Natural killer cell (primary cell): Measurements from ENCODE around the gene LCN1. TPM values are rescaled to one million over a fixed set of nuclear protein-coding genes. Genes with fewer than 3 reads are reported as not detected.

Source experiments
- ATAC-seq, 3 donors: fragments of 150-1000 bp in 2 of 3; fragments of 200-7000 bp in 1 of 3; cut with Tn5 transposase; 1 replicate in 1 of 3; 2 replicates in 2 of 3; pipeline ENCODE4 v1.10.0; 2021; ENCODE audit warnings: mild to moderate bottlenecking in 2 of 3, moderate library complexity in 2 of 3
- DNase-seq, 2 donors: peaks; one replicate each; pipeline versions ENCODE4 v3.0.0 to v3.0.0-alpha.2; 2013 to 2021; ENCODE audit warnings: mixed read lengths in 1 of 2
- H3K27ac ChIP-seq: one replicate; pipeline ENCODE4 v1.5.1; 2013; ENCODE audit warnings: mild to moderate bottlenecking, low read length
- H3K27me3 ChIP-seq: one replicate; pipeline ENCODE4 v1.6.1; 2013; ENCODE audit warnings: low read length; ENCODE audit not compliant: control insufficient read depth, insufficient read depth
- H3K36me3 ChIP-seq: one replicate; pipeline ENCODE4 v1.6.1; 2013; ENCODE audit warnings: low read length; ENCODE audit not compliant: control insufficient read depth, insufficient read depth
- H3K4me1 ChIP-seq: one replicate; pipeline ENCODE4 v1.6.1; 2013; ENCODE audit warnings: low read length; ENCODE audit not compliant: control insufficient read depth, insufficient read depth
- H3K4me3 ChIP-seq: one replicate; pipeline ENCODE4 v1.5.1; 2013; ENCODE audit warnings: low read length
- H3K9me3 ChIP-seq: one replicate; pipeline ENCODE4 v1.6.1; 2013; ENCODE audit warnings: low read length; ENCODE audit not compliant: control insufficient read depth, insufficient read depth
- H3K27ac Mint-ChIP-seq, 2 donors: one replicate each; pipeline ENCODE4 v1.8.0; 2022; ENCODE audit warnings: mild to moderate bottlenecking in 2 of 2, mixed read lengths in 2 of 2, moderate library complexity in 1 of 2
- H3K27me3 Mint-ChIP-seq, 2 donors: one replicate each; pipeline ENCODE4 v1.8.0; 2022; ENCODE audit warnings: low read depth in 2 of 2, mixed read lengths in 2 of 2
- H3K36me3 Mint-ChIP-seq: one replicate; pipeline ENCODE4 v1.8.0; 2022; ENCODE audit warnings: mixed read lengths
- H3K4me1 Mint-ChIP-seq, 2 donors: one replicate each; pipeline ENCODE4 v1.8.0; 2022; ENCODE audit warnings: mixed read lengths in 2 of 2
- H3K4me3 Mint-ChIP-seq: one replicate; pipeline ENCODE4 v1.8.0; 2022; ENCODE audit warnings: mild to moderate bottlenecking, moderate library complexity, mixed read lengths
- H3K9me3 Mint-ChIP-seq, 2 donors: one replicate each; pipeline ENCODE4 v1.8.0; 2022; ENCODE audit warnings: mixed read lengths in 2 of 2
- CTCF ChIP-seq: fragments of 200-600 bp; IDR thresholded peaks from one replicate; pipeline ENCODE4 v1.8.0; 2022; ENCODE audit warnings: antibody characterized with exemption
- WGBS: methylation state at CpG from one replicate; pipeline ENCODE4 v1.1.7; 2013; ENCODE audit warnings: missing lambda C conversion rate; ENCODE audit not compliant: insufficient coverage; 5-methylcytosine and 5-hydroxymethylcytosine counted together
- intact Hi-C: fragments of 100-400 bp; cut with micrococcal nuclease; formaldehyde crosslinking; loops from one replicate; pipeline ENCODE4 v1.14.2; 2022
- total RNA-seq, 4 donors: library from RNA; stranded (reverse); fragments of 120-200 nt in 1 of 4; gene quantifications; one replicate each; pipeline versions ENCODE4 v1.2.3 to v1.2.4, GENCODE V29; 2013 to 2022

Gene LCN1
- total RNA-seq, 3 donors from 2014 or later (not counting 1 experiment from before 2014, with no cell fraction given) = not detected

DNA sequence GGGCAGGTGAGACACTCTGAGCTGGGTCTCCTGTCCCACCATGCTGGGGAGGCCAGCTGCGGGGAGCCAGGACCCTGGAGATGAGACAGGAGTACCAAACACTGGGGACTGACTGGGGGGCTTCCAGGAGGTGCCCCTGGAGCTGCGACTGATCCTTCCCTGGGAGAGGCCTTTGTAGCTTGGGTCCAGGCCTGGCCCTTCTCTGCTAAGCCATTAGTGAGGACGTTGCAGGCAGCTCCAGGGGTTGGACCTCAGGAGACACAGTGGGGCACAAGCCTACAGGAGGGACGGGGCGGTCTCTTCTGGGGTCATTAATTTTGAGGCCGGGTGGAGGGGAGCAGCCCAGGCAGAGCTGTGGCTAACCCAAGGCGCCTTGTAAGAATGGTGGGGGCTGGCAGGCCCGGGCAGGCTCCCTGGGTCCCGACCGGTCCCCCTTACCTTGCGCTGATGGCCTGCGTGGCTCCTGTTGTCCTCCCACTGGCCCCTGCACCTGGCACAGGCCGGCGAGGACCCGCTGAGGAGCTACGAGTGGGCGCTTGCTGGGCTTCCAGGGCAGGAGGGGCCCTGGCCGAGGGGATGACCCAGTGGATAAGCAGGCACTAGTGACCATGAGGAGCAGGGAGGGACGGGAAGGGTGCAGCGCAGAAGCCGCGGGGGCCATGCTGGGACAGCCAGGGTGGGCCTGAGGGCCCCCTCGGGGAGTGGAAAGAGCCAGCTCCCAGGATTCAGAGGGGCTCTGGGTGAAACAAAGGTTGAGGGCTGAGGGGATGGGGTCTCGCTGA lies 15.6 kb upstream of the LCN1 start:
- WGBS = 96% methylated on average over 24 of the region's 24 CpGs
- intact Hi-C loops = no loop called here
- no peak overlapping the region for H3K4me3 Mint-ChIP-seq
- H3K36me3 Mint-ChIP-seq = peaks cover 10% of the 10 kb centered on the region
- no peaks in the 10 kb centered on the region for H3K27me3 ChIP-seq
- H3K27ac Mint-ChIP-seq = no peak overlapping the region
- H3K36me3 ChIP-seq = peaks cover 10% of the 10 kb centered on the region
- no peaks in the 10 kb centered on the region for H3K9me3 ChIP-seq
- peaks cover 4 to 5% of the 10 kb centered on the region in 2 donors for H3K9me3 Mint-ChIP-seq
- H3K27ac ChIP-seq = no peak overlapping the region
- H3K4me3 ChIP-seq = no peak overlapping the region
- peaks cover 10 to 23% of the 10 kb centered on the region in 2 donors for H3K4me1 Mint-ChIP-seq
- DNase-seq (no peak), ATAC-seq (no peak)
- H3K4me1 ChIP-seq = peaks cover 15% of the 10 kb centered on the region
- no peak for TF ChIP-seq CTCF
- no peaks in the 10 kb centered on the region for H3K27me3 Mint-ChIP-seq

GRCh38 chr9:135506327-135507103 lies 14.7 kb upstream of the LCN1 start:
- Mint-ChIP-seq H3K4me3 (no peak overlapping the region), H3K36me3 (peaks cover 10% of the 10 kb centered on the region), H3K27ac (no peak overlapping the region), H3K4me1 (peaks cover 14 to 20% of the 10 kb centered on the region in 2 donors), H3K9me3 (peaks cover 4 to 5% of the 10 kb centered on the region in 2 donors), H3K27me3 (no peaks in the 10 kb centered on the region)
- TF ChIP-seq CTCF = no peak
- Histone ChIP-seq H3K36me3 (peaks cover 10% of the 10 kb centered on the region), H3K9me3 (no peaks in the 10 kb centered on the region), H3K27me3 (no peaks in the 10 kb centered on the region), H3K4me3 (no peak overlapping the region), H3K27ac (no peak overlapping the region), H3K4me1 (peaks cover 9% of the 10 kb centered on the region)
- DNase-seq (no peak), ATAC-seq (no peak)
- 91% methylated on average over 14 of the region's 14 CpGs for WGBS
- intact Hi-C loops = no loop called here

- intact Hi-C loops = no loop called here
- no peak overlapping the region for H3K4me3 ChIP-seq
- no peak overlapping the region for H3K27ac Mint-ChIP-seq
- H3K4me3 Mint-ChIP-seq = no peak overlapping the region
- no peaks in the 10 kb centered on the region for H3K9me3 ChIP-seq
- H3K27ac ChIP-seq = no peak overlapping the region
- WGBS = 93% methylated on average over 22 of the region's 23 CpGs
- peaks cover 9 to 11% of the 10 kb centered on the region in 2 donors for H3K4me1 Mint-ChIP-seq
- TF ChIP-seq CTCF = no peak
- DNase-seq (no peak), ATAC-seq (no peak)
- H3K27me3 ChIP-seq = no peaks in the 10 kb centered on the region
- H3K4me1 ChIP-seq = no peaks in the 10 kb centered on the region
- no peaks in the 10 kb centered on the region for H3K27me3 Mint-ChIP-seq
- peaks cover 10% of the 10 kb centered on the region for H3K36me3 ChIP-seq
- peaks cover 10% of the 10 kb centered on the region for H3K36me3 Mint-ChIP-seq
- H3K9me3 Mint-ChIP-seq = peaks cover 4 to 5% of the 10 kb centered on the region in 2 donors
Measured at GRCh38 chr9:135507104-135508035, 13.9 kb upstream of the LCN1 start.
